ENCODE results near the gene DACT3.

The DACT3 gene

GRCh38 chr19:46697204-46697960 is 36.4 kb upstream of the DACT3 start:
- TF ChIP-seq CTCF (IDR thresholded peaks at IDR 0.05), result no peak
- Histone ChIP-seq H3K36me3 (peaks cover 100% of the 10 kb centered on the region), H3K4me3 (ENCODE audit: low read depth in 1 of 2, low read length in 1 of 2) (no peak overlapping the region), H3K4me1 (ENCODE audit: control insufficient read depth in 1 of 2, insufficient read depth in 1 of 2, low read depth in 1 of 2, low read length in 1 of 2) (peaks cover 0 to 6% of the 10 kb centered on the region in 2 experiments), H3K27ac (peak overlapping the region; percentile 15), H3K27me3 (no peaks in the 10 kb centered on the region), H3K9me3 (no peaks in the 10 kb centered on the region)

- Histone ChIP-seq H3K36me3 (peaks cover 100% of the 10 kb centered on the region), H3K27ac (no peak overlapping the region), H3K4me1 (ENCODE audit: control insufficient read depth in 1 of 2, insufficient read depth in 1 of 2, low read depth in 1 of 2, low read length in 1 of 2) (peaks cover 0 to 6% of the 10 kb centered on the region in 2 experiments), H3K4me3 (ENCODE audit: low read depth in 1 of 2, low read length in 1 of 2) (no peak overlapping the region), H3K27me3 (no peaks in the 10 kb centered on the region), H3K9me3 (no peaks in the 10 kb centered on the region)
- TF ChIP-seq CTCF (IDR thresholded peaks at IDR 0.05), result no peak
Measured at GRCh38 chr19:46696866-46697203, 35.9 kb upstream of the DACT3 start.

- H3K27me3 ChIP-seq, result no peaks in the 10 kb centered on the region
- no peak overlapping the region for H3K4me3 ChIP-seq (ENCODE audit: low read depth in 1 of 2, low read length in 1 of 2)
- H3K36me3 ChIP-seq, result peaks cover 100% of the 10 kb centered on the region
Measured at GRCh38 chr19:46696052-46696451, 35.1 kb upstream of the DACT3 start.

DNA sequence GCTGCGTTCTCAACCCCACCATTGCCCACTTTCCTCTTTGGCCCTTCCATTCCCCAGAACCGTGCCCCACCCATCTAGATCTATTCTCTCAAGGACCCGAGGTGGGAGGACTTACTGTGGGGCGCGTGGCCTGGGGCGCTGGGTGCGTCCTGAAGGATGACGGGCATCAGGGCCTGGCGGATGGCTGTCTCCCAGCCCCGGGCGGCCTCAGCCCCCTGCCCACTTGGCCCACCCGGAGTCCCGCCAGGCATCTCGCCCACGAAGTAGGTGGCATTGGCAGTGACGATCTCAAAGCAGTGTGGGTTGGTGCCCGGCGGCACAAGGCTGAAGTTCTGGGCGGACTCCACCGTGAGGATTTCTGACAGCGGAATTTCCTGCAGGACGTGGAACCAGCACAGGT is 32.8 kb upstream of the DACT3 start:
- H3K9me3 ChIP-seq, result no peaks in the 10 kb centered on the region
- no peaks in the 10 kb centered on the region for H3K27me3 ChIP-seq
- H3K4me3 ChIP-seq (ENCODE audit: low read depth in 1 of 2, low read length in 1 of 2), result no peak overlapping the region
- peaks cover 0 to 6% of the 10 kb centered on the region in 2 experiments for H3K4me1 ChIP-seq (ENCODE audit: control insufficient read depth in 1 of 2, insufficient read depth in 1 of 2, low read depth in 1 of 2, low read length in 1 of 2)
- H3K27ac ChIP-seq, result no peak overlapping the region
- TF ChIP-seq CTCF (IDR thresholded peaks at IDR 0.05), result no peak
- peaks cover 100% of the 10 kb centered on the region for H3K36me3 ChIP-seq

More at GRCh38 chr19:46696052-46696451, 35.1 kb upstream of the DACT3 start:
- Histone ChIP-seq H3K27ac (no peak overlapping the region), H3K9me3 (no peaks in the 10 kb centered on the region), H3K4me1 (ENCODE audit: control insufficient read depth in 1 of 2, insufficient read depth in 1 of 2, low read depth in 1 of 2, low read length in 1 of 2) (peaks cover 0 to 6% of the 10 kb centered on the region in 2 experiments)
- no peak for TF ChIP-seq CTCF (IDR thresholded peaks at IDR 0.05)

DNA sequence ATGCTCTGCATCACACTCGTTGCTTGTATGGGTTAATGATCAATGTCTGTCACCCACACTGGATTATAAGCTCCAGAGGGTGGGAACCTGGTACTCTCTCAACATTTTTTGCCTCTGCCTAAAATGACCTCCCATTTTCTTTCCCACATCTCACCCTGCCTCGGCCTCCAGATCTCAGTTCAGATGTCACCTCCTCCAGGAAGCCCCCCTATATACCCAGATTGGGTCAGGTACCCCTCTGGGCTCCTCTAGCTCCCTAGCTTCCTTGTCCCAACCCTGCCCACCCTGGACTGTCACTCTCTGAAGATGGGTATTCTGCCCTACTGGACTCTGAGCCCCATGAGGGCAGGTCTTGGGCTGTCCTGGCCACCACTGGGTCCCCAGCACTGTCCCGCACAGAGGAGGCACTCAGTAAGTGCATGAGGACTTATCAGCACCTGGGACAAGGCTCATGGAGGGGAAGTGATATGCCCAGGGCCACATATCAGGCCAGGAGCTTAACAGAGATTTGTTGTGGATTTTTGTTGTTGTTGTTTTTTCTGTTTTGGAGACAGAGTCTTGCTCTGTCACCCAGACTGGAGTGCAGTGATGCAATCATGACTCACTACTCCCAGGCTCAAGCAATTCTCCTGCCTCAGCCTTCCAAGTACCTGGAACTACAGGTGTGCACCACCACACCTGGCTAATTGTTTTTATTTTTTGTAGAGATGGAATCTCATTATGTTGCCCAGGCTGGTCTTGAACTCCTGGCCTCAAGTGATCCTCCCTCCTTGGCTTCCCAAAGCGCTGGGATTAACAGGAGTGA is 32.1 kb upstream of the DACT3 start:
- H3K4me1 ChIP-seq (ENCODE audit: control insufficient read depth in 1 of 2, insufficient read depth in 1 of 2, low read depth in 1 of 2, low read length in 1 of 2), result peaks cover 0 to 6% of the 10 kb centered on the region in 2 experiments
- no peak overlapping the region for H3K27ac ChIP-seq
- H3K9me3 ChIP-seq, result no peaks in the 10 kb centered on the region
- peaks cover 100% of the 10 kb centered on the region for H3K36me3 ChIP-seq
- no peak overlapping the region for H3K4me3 ChIP-seq (ENCODE audit: low read depth in 1 of 2, low read length in 1 of 2)
- no peaks in the 10 kb centered on the region for H3K27me3 ChIP-seq
- TF ChIP-seq CTCF (IDR thresholded peaks at IDR 0.05), result no peak

All from neutrophil (primary cell).